HL-60/S4 (cell line): ENCODE data around the gene CYB5D1.
"Not testable (repeated sequence)": the region's sequence is repeated elsewhere in the genome, so short reads cannot be mapped to it uniquely, and the experiment has no call there.

Source experiments
- in situ Hi-C: fragments of 300-500 bp; cut with MboI; formaldehyde crosslinking; loops from 2 replicates; pipeline ENCODE4 v1.14.3; 2022; ENCODE audit warnings: low sequenced_read_pairs

The CYB5D1 gene, protein sequence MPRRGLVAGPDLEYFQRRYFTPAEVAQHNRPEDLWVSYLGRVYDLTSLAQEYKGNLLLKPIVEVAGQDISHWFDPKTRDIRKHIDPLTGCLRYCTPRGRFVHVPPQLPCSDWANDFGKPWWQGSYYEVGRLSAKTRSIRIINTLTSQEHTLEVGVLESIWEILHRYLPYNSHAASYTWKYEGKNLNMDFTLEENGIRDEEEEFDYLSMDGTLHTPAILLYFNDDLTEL

DNA sequence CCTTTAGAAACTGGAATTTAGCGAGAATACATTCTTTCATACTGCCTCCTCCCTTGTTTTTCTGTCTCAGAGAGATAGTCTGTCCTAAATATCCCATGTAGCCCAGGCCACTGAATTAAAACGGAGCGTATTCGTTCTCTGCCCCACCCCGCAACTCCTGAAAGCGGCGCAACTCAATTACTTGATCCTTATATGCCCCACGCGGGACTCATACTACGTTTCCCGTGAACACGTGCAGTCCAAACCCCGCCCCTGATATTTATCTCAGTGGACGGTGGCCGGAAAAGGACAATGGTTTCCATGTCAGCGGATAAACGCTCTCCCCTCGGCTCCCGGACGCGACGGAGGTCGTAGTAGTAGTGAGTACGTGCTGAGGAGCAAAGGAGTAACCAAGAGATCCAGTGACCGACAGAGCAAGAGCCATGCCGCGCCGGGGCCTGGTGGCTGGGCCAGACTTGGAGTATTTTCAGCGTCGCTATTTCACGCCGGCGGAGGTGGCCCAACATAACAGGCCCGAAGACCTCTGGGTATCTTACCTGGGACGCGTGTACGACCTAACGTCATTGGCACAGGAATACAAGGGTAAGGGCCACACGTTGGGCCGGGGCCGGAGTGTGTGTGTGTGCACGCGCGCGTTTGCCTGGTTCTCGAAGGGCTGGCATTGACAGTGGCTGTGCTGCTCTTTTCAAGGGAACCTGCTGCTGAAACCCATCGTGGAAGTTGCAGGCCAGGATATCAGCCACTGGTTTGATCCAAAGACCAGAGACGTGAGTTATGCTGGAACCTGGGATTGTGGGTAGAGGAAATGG is at the start of gene CYB5D1:
TSS of gene CYB5D1 (plus strand) at position 291 of the 809 bp plus-strand sequence. CDS start at position 423, 132 bp downstream.
- in situ Hi-C loops: no loop called here

GRCh38 chr17:7809086-7809790 is 48.6 kb upstream of the CYB5D1 start:
- in situ Hi-C loops: no loop called here

- in situ Hi-C loops: not testable (repeated sequence)
Observed at GRCh38 chr17:7809791-7810343, 47.9 kb upstream of the CYB5D1 start.

DNA sequence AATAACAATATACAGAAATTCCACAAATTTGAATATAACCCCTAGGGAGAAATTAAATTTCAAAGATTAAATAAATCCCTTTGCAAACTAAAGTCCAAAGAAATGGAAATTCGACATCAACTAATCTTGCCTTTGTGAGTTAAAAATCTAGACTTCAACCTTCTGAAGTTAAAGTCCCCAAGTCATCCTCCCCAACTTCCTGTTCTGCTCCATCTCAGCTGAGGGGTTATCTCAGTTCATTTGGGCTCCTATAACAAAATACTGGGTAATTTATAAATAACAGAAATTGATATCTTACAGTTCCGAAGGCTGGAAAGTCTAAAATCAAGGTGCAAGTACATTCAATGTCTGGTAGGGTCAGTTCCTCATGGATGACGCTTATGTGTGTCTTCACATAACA is 46.6 kb upstream of the CYB5D1 start:
- in situ Hi-C loops: no loop called here

- in situ Hi-C loops: no loop called here
Observed at GRCh38 chr17:7814969-7815368, 42.8 kb upstream of the CYB5D1 start.

GRCh38 chr17:7816926-7817642 is 40.7 kb upstream of the CYB5D1 start:
- in situ Hi-C loops: no loop called here

DNA sequence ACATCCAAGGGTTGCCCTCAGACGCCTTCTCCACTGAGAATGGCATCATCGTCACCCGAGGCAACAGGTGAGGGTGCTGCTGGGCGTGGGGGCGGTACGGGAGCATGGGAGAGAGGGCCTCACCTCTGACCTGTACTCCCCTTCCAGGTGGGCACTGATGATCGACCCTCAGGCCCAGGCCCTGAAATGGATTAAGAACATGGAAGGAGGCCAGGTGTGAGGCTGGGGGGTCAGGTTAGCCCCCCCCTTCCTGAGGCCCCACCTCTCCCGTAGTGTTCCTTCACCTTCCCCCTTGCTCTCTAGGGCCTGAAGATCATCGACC is 40.2 kb upstream of the CYB5D1 start:
- in situ Hi-C loops: no loop called here

DNA sequence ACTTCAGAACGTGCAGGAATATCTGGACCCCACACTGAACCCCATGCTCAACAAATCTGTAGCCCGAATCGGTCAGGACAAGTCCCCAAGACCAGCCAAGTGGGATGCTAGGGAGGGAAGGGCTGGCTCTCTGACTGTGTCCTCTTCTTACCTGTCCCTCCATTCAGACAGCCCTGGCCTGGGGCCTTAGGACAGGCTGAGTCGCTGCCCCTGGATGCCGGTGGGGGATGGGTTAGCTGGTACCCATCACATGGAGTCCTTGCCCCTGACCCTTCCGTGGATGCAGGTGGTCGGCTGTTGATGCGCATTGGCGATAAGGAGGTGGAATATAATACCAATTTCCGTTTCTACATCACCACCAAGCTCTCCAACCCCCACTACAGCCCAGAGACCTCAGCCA is 39.8 kb upstream of the CYB5D1 start:
- in situ Hi-C loops: no loop called here

GRCh38 chr17:7818746-7819645 is 38.8 kb upstream of the CYB5D1 start:
- in situ Hi-C loops: no loop called here

GRCh38 chr17:7820231-7820630 is 37.6 kb upstream of the CYB5D1 start:
- in situ Hi-C loops: no loop called here

GRCh38 chr17:7822126-7822525 is 35.7 kb upstream of the CYB5D1 start:
- in situ Hi-C loops: no loop called here

GRCh38 chr17:7823581-7824001 is 34.2 kb upstream of the CYB5D1 start:
- in situ Hi-C loops: no loop called here

DNA sequence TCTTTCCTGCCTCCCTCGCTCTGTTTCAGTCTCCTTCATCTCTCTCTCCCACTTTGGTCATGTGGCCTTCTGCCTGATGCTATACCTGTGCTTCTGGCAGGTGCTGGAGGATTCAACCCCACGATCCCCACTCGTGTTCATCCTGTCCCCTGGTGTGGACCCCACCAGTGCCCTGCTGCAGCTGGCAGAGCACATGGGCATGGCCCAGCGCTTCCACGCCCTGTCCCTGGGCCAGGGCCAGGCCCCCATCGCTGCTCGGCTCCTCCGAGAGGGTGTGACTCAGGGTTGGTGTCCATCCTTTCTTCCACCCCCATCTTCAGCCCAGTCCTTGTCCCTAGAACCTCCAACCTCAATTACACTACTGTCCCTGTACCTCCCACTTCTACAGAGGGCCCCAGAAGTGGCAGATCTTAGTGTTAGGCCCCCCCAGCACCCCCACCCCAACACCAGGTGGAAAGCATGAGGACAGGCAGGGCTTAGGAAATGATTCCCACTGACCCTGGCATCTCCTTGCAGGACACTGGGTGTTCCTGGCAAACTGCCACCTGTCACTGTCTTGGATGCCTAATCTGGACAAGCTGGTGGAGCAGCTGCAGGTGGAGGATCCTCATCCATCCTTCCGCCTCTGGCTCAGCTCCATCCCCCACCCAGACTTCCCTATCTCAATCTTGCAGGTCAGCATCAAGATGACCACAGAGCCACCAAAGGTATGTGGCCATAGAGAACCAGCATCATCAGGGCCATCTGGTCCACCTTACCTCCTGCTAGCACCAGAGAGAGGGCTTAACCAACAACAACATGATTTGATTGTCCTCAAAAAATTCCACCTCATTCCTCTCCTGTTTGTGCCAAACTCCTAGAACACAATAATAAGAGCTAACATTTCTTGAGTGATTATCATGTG is 33.5 kb upstream of the CYB5D1 start:
- in situ Hi-C loops: no loop called here

- in situ Hi-C loops: no loop called here
Observed at GRCh38 chr17:7825206-7825990, 32.4 kb upstream of the CYB5D1 start.

DNA sequence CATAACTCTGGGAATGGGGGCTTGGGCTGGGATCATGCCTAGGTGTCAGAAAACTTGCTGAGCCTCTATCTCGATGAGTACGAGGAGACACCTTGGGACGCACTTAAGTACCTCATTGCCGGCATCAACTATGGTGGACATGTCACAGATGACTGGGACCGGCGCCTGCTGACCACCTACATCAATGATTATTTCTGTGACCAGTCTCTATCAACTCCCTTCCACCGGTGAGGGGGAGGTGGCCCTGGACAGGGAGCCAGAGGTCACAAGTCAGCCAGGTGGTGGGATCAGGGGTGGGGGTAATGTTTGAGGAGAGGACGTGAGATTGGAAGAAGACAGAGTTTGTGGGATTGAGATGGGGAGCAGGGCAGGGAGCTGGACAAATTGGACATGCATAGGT is 27.2 kb upstream of the CYB5D1 start:
- in situ Hi-C loops: no loop called here

DNA sequence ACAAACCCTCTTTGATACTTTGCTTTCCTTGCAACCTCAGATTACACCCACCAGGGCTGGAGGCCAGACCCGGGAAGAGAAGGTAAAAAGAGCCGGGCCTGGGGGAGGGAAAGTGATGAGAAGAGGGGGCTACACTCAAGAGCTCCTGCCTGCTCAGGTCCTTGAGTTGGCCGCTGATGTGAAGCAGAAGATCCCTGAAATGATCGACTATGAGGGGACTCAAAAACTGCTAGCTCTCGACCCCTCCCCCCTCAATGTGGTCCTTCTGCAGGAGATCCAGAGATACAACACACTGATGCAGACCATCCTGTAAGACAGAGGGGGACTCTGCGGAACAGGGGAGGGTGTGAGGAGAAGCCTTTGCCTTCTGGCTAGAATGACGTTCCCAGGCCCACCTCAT is 26.6 kb upstream of the CYB5D1 start:
- in situ Hi-C loops: no loop called here

GRCh38 chr17:7832431-7832830 is 25.4 kb upstream of the CYB5D1 start:
- in situ Hi-C loops: no loop called here
